Inferior parietal cortex (tissue), 1 donor: ENCODE results near the gene CDH13.

Experiments used
- DNase-seq: peaks from one replicate; pipeline ENCODE4 v3.0.0-alpha.2; 2016; ENCODE audit errors: extremely low spot score

Gene CDH13

DNA sequence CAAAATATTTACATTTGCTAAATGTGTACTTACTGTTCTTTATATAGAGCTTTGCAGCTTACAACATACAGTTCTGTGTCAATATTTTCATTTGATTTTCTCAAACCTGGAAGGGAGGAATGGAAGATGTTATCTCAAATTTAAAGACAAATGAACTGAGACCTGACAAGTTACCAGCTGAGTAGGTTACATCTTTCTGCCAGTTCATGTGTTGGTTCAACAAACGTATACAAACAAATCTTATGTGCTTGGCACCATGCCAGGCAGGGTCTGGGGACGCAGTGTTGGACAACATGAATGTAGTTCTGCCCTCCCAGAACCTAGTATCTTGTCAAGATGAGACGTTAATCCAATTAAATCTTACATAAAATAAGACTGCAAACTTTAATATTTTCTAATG, 673.6 kb downstream of the CDH13 start:
- DNase-seq: no peak

DNA sequence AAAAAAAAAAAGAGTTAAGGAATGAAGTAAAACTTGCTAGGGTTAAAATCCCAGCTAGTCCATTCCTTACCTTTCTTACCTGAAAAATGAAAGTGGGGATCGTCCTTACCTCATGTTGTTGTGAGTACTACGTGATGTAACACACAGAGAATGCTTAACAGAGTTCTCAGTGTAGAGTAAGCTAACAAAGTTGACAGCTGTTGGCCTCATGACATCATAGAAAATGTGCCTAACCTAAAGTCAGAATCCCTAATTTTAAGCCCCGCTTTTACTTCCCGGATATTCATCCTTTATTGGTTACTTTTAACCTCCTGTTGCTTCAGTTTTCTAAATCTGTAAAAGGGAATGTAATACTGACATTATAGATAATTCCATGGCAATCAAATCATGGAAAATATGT, 675.2 kb downstream of the CDH13 start:
- no peak for DNase-seq

DNA sequence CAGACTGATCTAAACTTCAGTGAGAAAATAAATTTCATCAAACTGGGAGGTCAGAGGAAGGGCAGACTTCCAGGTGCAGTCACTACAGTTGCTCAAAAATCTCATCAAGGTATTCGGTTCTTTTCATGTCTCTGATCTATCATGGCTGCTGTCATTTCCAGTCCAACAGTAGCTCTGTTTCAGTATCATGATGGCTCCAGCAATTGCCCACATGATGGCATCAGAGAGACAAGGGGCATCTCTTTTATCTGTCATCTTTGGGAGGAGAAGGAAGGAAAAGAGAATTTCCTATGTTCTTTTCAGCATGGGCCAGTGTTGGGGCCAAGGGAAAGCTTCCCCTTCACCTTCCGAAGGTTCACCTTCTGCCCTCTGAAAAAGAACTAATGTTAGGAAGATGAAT, 676.1 kb downstream of the CDH13 start:
- no peak for DNase-seq

DNA sequence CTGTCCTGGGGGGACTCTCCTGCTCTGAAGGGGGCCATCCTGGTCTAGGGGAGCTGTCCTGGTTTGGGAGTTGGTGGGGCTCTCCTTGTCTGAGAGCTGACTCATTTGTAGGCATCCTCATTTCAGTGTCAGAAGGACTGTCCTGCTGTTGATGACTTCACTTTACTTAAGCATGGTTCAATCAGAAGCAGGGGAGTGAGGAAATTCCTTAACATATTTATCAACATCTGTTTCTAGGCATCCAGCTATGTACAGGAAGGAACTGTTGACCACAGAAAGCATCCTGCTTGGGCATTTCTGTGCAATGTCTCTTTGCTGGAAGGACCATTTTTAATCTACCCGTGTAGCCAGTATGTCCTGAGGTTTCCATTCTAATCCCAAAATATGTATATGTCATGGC, 678.3 kb downstream of the CDH13 start:
- no peak for DNase-seq

DNA sequence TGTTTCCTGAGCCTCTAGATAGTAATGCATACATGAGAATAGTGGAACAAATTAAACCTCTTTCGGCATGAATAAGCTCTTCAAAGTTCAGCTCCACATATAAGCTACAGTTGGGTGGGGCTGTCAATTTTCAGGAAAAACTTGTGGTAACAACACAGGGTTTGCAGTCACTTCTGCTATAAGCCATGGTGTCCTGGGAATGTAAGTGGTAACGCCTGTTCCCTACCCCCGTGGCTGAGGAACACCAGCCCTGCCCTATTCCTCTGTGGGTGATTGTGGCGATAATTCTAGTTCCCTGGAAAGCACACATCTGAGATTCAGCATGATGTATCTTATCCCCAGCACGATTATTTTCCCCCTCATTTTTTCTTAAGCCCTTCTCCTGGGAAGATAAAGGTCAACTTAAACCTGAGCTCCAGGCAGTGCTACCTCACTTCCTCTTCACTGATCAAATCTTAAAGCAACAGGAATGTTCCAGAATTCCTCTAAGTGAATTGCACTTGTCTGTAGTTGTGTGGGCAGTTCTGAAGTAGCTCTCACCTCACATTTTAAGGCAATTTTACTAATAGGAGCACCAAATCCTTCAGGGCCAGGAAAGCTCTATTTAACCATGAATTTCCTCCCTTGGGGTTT, 680.3 kb downstream of the CDH13 start:
- DNase-seq: no peak

DNA sequence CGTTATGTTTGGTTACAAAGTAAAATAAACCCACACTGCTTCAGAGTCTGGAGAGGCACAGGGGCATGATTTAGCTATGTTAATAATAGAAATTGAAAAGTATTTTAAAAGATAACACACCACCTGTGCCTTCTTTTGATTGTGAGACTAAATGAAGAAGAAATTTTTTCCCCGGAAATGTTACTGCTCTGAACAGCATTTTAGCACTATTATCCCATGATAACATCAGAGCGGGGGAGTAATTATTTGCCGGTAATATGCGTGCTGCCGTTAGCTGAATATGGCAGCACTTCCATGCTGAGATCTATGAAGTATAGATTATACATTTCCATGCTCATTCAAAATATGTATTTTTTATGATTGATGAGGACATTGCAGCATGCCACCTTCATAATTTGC, 680.8 kb downstream of the CDH13 start:
- DNase-seq: no peak

DNA sequence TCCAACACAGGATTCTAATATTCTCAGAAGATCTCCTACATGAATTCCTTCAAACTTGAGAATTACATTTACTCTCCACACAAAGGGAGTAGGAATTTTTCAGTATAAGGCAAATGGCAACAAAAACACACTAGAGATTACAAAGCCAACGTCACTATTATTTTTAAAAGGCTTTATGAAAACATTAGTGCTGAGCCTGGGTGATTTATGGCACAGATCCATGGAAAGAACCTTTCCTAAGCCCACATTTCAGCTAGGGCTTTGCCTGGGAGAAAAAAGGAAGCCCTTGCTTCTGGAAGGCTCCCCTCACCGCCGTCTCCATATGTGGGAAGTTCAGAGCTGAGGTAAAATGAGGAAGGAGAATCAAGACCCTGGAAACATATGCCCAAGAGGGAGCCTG, 681.6 kb downstream of the CDH13 start:
- no peak for DNase-seq

DNA sequence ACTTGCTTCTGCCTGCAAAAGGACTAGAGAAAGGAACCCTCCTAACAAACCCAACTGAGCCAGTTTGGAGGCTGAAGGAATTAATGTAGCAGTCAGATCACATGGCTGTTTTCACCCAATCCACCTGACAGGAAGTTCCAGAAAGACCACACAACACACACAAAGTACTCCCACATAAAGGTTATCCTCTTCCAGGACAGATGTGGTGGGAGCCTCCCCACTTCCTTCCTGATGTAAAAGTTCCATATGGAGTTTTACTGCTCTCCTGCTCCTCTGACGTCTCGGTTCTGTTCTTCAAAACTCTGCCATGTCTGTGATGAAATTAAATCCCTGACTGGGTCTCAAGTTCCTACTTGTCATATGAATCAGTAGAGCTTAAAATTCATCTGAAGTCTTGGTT, 684.0 kb downstream of the CDH13 start:
- no peak for DNase-seq

DNA sequence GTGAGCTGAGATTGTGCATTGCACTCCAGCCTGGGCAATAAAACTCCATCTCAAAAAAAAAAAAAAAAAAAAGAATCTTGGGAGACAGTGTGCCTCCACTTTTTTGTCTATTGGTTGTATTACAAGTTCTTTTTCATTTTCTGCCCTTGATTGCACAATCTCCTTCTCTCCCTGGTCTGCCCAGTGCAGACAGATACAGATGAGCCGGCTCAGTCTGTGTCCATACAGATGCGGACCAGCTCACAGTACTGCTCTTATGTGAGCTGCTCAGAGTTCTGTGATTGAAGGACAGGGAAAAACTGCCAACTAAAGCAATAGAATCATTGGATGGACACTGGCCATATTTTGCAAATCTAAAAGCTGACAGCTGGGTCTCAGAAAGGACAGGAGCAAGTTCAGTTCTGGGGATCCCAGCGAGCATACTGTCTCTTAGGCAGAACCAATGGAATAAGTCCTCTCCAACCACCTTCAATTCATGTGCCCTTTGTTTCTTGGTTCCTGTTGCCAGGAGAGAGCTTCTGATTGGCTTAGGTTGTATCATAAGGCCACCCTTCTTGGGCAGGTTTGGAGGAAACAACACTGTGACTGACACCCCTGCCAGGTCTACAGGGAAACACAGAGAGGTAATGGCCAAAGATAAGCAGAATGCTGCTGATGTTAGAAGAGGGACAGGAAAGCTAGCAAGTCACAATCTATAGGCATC, 685.4 kb downstream of the CDH13 start:
- DNase-seq: peak; percentile 11

DNA sequence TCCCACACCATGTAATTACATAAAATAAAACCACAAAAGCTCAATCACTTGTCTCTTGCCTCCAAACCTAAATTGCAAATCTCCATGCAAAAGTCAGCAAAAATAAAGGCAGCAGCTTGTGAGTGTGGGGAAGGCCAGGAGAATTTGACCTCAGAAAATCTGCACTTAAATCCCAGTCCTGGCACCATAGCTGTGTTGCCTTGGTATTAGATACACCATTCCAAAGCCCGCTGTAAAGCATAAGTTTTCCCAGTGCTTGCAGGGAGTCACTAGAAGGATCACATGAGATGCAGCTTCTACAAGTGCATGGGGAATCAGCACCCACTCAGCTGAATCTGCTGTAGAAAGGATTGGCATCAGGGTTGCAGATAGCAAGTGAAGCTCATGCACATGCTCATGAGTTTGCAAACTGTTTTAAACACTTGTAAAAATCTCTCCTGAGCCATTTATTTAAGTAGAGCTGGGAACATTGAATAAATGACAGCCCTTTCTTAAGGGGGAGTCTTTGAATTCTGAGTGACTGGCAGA, 686.0 kb downstream of the CDH13 start:
- DNase-seq: no peak

DNA sequence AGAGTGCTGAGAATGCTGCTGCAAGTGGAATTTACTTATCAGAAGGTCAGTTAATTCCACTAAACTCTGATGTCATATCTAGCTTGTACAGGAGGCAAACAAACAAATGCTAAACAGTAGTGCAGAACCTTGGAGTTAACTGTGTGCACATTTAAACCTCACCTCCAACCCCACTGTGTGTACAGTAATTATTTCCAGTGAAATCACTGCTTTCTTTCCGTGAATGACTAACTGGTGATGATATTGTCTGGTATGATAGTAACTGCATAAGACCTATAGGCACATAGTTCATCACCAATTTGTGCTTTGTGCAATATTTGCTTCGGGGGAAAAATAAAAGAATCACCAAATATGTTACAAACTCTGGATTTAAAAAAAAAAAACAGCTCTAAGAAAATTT, 688.5 kb downstream of the CDH13 start:
- no peak for DNase-seq

DNA sequence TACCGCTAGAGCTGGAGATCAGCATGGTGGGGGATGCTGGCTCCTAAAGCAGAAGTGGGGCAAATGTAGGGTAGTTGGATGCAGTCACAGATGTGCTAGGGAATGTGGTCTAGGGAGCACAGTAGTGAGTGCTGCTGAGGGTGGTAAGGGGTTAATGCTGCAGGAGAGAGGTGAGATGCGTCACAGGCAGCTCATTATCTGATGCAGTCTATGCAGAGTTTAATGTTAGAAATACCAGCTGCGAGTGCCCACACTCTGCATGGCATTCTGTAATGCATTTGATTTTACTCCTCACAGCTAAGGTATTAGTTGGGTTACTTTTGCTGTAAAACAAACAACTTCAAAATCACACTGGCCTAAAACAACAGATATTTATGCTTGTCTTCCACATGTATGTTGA, 689.7 kb downstream of the CDH13 start:
- DNase-seq: no peak

DNA sequence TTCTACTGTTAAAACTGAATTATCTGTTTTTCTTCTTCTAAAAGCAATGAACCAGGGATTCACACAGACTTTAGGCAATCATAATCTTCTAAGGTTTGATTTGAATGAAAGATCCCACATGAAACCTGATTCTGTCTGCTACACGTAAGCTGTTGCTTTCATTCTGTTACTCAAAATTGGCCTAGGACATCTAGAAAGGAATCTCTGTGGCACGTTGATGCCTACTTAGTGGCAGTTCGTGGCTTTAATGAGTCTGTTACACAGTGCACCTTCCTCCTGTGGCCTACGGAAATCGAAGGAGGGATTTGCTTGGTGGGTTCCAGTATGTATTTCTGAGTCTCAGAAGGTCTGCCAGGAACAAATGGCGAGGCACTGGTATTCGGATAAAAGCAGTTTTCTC, 691.6 kb downstream of the CDH13 start:
- DNase-seq: no peak

DNA sequence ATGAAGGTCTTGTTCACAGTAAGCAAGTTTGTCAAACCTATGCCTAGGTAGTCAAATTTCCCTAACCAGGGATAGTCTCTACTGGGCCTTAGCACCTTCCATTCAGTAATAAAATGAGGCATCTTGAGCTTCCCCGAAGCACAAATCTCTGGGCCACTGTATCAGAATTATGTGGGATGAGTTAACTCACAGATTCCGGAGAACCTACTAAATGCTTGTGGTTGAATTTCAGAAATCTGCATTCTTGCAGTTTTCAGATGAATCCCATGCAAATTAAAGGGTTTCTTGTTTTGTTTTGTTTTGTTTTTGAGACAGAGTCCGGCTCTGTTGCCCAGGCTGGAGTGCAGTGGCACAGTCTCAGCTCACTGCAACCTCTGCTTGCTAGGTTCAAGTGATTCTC, 702.2 kb downstream of the CDH13 start:
- DNase-seq: no peak

DNA sequence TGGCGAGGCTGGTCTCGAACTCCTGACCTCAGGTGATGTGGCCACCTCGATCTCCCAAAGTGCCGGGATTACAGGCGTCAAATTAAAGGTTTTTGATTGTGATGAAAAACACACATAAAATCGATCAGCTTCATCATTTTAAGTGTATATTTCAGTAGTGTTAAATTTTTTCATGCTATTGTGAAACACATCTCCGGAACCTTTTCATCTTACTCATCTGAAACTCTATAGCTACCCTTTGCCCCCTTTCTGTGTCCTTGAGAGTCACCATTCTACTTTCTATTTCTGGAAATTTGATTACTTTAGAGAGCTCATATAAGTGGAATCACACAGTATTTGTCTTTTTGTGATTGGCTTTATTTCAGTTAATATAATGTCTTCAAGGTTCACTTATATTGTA, 702.7 kb downstream of the CDH13 start:
- no peak for DNase-seq

DNA sequence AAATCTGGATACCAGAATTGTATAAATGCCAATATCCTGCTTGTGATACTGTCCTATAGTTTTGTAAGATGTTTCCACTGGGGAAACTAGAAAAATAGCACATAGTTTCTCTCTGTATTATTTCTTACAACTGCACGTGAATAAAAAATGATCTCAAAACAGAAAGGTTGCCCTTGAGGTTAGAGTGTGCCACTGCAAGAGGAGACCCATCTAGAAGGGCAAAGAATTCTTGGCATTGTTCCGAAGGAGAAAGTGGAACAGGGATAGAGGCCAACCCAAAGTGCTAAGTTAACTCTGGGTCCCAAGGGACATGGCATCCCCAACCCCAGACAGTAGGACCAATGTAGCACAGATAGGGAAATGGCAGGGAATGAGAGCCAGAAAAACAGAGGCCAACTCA, 703.5 kb downstream of the CDH13 start:
- no peak for DNase-seq

DNA sequence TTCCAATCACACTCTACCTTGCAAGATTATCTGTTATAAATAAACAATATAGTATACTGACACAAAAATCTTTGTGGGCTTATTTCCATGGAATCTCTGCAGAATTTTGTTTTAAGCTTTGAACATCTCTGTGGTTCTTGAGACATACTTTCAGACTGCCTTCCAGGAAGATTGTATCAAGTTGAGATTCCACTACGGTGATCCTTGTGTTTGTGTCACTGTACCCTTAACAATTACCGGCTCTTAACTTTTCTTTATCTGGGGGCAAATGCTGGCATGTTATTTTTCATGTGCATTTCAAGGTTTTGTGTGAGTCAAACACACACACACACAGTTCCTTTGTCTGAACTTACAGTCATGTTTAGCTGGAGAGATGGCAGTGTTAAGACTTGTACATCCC, 708.3 kb downstream of the CDH13 start:
- DNase-seq: no peak

DNA sequence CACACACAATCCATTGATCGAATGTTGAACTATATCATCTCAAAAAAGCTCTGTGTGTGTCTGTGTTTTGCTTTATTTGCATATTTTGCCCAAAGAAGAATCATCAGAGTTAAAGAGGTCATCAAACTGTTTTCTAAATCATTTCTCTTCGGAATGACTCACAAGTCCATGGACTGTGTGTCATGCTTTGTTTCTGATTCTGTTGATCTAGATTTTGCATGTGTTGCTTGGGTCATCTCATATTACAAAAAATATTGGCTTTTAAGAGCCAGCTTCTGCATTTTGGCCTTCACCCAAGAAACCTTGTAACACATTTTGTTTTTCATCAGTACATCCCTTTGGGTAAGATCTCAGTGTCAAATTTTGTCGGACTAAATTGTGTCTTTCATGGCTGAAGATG, 709.8 kb downstream of the CDH13 start:
- DNase-seq: no peak

DNA sequence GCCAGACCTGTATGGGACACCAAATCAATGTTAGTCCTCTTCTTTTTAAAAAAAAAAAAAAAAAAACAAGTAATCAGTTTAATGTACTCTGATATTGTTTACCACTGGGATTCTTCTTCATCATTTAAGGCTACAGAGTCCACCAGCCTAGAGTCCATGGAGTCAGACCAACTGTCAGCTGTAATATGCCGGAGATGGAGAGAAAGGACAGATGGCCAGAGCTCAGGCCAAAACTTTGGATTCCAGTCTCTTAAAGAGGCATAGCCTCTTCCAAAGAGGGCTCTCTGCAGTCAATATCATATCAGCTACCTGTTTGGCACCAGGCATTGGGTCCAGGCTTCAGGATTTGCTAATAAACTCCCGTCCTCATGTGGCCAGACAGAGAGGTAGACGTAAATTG, 711.4 kb downstream of the CDH13 start:
- DNase-seq: no peak

DNA sequence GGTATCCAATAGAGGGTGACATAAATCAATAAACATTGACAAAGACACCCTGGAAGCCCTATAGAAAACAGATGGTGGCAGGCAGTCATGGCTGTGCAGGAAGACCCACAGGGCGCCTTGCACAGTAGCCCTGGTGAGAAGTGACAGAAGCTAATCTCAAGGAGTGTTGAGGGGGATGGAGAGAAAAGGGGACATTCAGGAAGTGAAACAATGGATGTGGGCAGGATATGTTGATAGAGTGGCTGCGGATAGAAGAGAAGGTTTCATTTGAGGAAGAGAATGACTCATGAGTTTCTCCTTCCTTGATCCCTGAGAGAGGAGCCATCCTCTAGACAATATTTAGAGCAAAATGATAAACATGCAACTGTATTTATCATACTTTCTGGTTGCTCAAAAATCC, 712.2 kb downstream of the CDH13 start:
- DNase-seq: no peak

DNA sequence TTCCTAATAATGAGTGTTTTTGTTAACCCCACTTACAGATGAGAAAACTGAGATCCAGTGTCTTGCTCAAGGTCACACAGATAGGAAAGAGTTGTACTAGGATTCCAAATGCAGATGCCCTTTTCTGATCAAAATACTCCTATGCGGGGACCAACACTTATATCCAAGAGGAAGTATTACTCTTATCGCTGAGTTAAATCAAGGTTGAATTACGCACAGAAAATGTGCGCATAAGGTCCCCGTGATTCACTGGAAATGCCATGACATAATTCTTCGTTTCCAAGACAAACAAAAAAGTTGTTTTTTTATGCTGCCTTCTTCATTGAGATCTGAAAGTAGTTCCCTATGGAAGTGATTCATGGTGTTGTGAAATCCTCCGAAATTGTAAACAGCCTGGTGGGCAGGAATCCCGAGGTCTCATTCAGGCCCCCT, 717.2 kb downstream of the CDH13 start:
- no peak for DNase-seq

DNA sequence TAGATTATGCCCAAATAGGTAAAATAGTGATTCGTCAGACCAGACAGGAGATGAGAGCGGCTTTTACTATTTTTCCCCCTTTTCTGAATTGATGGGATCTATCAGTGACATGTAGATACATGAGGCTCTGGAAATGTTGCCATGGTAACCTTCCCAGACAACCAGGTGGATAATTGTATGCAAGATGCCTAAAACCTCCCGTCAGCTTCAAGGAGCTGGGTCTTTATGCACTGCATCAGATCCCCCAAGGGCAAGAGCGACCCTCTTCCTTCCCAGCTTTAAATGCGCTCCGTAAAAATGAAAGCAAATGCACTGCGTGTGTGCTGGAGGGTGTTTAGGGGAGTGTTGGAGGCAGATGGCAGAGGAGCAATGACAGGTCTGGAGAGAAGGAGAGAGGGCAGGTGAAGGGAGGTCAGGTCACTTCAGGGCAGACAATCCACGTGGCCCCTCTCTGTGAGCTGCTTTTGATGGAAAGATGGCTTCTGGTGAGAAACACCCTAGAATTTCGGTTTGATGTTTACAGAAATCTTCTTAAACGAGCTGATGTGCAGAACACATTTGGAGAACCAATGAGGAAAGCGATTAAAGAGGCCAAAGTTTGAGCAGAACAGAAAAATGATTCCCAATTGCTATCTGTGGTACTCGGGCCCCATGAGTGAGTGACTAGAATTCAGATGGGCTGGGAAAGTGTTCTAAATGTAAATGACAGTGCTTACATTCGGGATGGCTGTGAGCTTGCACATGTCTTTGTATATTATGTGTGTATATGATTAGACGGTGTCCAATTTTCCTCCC, 719.3 kb downstream of the CDH13 start:
- DNase-seq: no peak

DNA sequence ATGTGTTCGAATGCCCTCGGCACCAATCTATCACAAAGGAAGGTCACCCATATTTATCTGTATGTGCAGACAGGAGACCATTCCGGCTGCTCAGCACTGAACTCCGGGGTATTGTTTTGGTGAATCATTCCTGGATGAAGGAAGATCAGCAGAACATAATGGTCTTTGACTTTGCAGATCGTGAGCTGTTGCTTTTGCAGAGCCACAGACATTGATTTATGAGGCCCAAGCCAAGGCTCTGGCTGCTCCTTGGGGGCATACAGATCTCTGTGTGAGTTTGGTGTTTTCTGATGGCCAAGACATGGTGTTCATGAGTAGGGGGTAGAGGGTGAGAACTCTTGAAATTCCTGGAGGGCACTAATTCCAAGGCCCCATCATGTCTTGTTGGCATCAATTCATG, 722.2 kb downstream of the CDH13 start:
- no peak for DNase-seq
